Nephron progenitor cell (in vitro differentiated cells): ENCODE data around the gene CPXM2.

Source experiments
- DNase-seq: peaks from one replicate; pipeline ENCODE4 v3.0.0; 2021
- H3K27ac Mint-ChIP-seq: 2 replicates; pipeline ENCODE4 v1.8.0; 2021; ENCODE audit warnings: mild to moderate bottlenecking, moderate library complexity, mixed read lengths
- H3K27me3 Mint-ChIP-seq: 2 replicates; pipeline ENCODE4 v1.8.0; 2021; ENCODE audit warnings: mild to moderate bottlenecking, low read depth, mixed read lengths; ENCODE audit not compliant: poor library complexity
- H3K36me3 Mint-ChIP-seq: 2 replicates; pipeline ENCODE4 v1.8.0; 2021; ENCODE audit warnings: low read depth, mixed read lengths
- H3K4me1 Mint-ChIP-seq: 2 replicates; pipeline ENCODE4 v1.8.0; 2021; ENCODE audit warnings: mixed read lengths
- H3K4me3 Mint-ChIP-seq: 2 replicates; pipeline ENCODE4 v1.8.0; 2021; ENCODE audit warnings: mild to moderate bottlenecking, moderate library complexity, mixed read lengths
- H3K9me3 Mint-ChIP-seq: 2 replicates; pipeline ENCODE4 v1.8.0; 2021; ENCODE audit warnings: mild to moderate bottlenecking, moderate library complexity, mixed read lengths
- TF ChIP-seq, protein P1 (sequence below): fragments of 200-600 bp; sonication (generic); IDR thresholded peaks from 2 replicates; pipeline ENCODE4 v1.5.0; 2021; ENCODE audit warnings: antibody characterized with exemption

The CPXM2 gene

DNA sequence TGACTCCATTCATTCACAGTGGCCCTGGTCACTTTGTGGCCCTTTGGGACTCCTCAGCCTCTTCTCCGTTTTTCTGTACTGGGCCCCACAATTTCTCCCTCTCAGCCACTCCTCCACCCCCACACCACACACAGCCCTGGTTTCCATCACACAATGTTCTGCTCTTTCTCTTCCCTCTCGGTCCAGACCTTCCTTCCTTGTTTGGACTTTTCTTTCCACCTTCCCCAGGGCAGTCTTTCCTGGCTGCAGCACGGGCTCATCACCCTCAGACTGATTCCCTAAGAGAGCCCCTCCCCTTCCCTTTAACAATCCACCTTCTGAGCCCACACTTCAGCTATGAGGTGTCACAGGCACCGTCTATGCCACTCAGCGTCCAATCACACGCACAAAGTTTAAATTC, 25.7 kb downstream of the CPXM2 start:
- H3K4me1 Mint-ChIP-seq = peaks cover 16% of the 10 kb centered on the region
- H3K27ac Mint-ChIP-seq = no peak overlapping the region
- TF ChIP-seq, protein P1, sequence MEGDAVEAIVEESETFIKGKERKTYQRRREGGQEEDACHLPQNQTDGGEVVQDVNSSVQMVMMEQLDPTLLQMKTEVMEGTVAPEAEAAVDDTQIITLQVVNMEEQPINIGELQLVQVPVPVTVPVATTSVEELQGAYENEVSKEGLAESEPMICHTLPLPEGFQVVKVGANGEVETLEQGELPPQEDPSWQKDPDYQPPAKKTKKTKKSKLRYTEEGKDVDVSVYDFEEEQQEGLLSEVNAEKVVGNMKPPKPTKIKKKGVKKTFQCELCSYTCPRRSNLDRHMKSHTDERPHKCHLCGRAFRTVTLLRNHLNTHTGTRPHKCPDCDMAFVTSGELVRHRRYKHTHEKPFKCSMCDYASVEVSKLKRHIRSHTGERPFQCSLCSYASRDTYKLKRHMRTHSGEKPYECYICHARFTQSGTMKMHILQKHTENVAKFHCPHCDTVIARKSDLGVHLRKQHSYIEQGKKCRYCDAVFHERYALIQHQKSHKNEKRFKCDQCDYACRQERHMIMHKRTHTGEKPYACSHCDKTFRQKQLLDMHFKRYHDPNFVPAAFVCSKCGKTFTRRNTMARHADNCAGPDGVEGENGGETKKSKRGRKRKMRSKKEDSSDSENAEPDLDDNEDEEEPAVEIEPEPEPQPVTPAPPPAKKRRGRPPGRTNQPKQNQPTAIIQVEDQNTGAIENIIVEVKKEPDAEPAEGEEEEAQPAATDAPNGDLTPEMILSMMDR = no peak
- no peak overlapping the region for H3K4me3 Mint-ChIP-seq
- DNase-seq = no peak
- H3K9me3 Mint-ChIP-seq = no peaks in the 10 kb centered on the region
- H3K27me3 Mint-ChIP-seq = peaks cover 33% of the 10 kb centered on the region
- H3K36me3 Mint-ChIP-seq = no peaks in the 10 kb centered on the region

DNA sequence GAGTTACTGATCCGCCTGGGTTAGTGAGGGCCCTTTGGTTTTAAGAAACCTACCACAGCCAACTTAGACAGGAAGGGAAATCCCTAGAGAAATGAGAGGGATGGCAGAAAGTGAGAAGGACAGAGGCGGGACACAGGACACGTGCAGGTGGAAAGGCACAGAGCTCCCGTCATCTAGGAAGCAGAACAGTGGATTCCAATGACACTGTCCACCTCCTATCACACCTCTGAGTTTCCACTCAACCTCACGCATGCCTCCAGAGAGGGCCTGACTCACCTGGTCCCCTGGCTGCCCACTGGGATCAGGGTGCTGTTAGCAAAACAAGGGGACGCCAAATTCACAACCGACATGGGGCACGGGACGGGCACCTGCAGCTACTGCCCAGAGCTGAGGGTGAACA, 26.3 kb downstream of the CPXM2 start:
- TF ChIP-seq, protein P1 = no peak
- no peak overlapping the region for H3K4me3 Mint-ChIP-seq
- H3K27me3 Mint-ChIP-seq = peaks cover 34% of the 10 kb centered on the region
- H3K9me3 Mint-ChIP-seq = no peaks in the 10 kb centered on the region
- DNase-seq = no peak
- H3K36me3 Mint-ChIP-seq = no peaks in the 10 kb centered on the region
- peaks cover 10% of the 10 kb centered on the region for H3K4me1 Mint-ChIP-seq
- H3K27ac Mint-ChIP-seq = no peak overlapping the region

DNA sequence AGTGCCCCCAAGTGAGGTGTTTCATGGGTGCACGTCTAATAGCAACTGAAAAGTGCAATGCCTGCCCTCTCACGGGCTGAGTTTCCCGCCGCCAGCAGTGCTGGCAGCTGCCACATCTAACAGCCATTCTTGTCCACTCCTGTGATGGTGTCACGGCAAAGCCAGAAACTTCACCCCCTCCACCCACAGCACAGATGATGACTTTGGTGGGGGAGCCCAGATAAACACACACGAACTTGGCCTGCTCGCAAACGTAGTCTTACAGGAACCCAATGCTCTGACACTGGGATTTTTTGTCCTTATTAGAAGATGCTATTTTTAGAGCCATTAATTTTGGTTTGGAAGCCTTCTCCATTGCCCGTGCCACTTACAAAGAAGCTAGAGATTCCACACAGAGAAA, 26.7 kb downstream of the CPXM2 start:
- Mint-ChIP-seq H3K36me3 (no peaks in the 10 kb centered on the region), H3K27me3 (peaks cover 33% of the 10 kb centered on the region), H3K9me3 (no peaks in the 10 kb centered on the region), H3K27ac (no peak overlapping the region), H3K4me3 (no peak overlapping the region), H3K4me1 (peaks cover 6% of the 10 kb centered on the region)
- TF ChIP-seq, protein P1 = no peak
- DNase-seq = no peak

DNA sequence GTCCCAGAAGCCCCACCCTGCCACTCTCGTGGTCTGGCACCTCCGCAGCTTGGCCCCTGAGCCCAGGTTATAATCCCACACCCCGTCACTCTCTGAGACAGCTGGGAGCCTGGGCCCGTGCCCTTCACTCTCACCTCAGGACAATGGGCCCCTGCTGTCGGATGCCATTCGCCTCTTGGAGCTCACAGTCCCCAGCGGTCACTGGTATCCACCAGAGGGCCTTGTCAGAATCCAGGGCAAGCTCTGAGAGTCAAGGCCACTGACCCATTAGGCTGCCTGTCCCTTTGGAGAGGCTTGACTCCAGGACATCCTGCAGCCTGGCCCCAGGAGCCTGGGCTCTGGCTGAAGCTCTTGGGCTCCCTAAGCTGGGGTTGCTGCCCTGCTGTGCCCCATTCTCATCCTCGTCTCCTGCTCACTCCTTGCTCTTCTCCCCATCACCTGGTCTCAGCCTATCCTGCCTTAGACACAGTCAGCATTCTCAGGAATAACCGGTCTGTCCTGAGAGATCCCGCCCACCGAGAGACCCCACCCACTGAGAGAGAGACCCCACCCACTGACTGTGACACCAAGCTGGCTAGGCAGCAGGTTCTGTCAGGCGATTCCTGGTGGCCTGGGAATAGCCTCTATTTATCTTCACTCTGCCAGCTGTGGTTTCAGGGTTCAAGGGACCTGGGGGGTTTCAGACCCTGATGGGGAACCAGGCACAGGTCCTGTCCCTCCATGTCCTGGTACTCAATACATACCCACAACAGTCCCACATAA, 27.7 kb downstream of the CPXM2 start:
- peak; percentile 25 for DNase-seq
- Mint-ChIP-seq H3K9me3 (no peaks in the 10 kb centered on the region), H3K27me3 (peaks cover 26% of the 10 kb centered on the region), H3K27ac (no peak overlapping the region), H3K4me1 (peaks cover 6% of the 10 kb centered on the region), H3K36me3 (no peaks in the 10 kb centered on the region), H3K4me3 (no peak overlapping the region)
- TF ChIP-seq, protein P1 = no peak

DNA sequence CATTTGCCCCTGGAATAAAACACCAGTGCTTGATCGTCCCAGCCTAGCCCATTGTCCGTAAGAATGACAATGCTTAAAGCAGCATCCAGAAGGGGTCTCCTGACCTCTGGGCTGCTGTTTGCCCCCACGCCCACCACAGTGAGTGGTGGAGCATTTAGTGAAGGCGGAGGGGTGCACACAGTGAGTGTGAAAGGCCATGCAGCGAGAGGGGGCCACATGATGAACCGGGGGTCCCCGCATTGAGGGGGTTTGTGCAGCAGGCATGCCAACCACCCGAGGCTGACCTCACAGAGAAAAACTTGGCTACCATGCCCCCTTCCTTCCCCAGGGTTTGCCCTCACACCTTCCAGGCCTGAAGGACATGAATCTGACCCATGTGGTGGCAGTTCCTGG, 28.4 kb downstream of the CPXM2 start:
- Mint-ChIP-seq H3K4me3 (no peak overlapping the region), H3K4me1 (peaks cover 10% of the 10 kb centered on the region), H3K36me3 (no peaks in the 10 kb centered on the region), H3K27ac (no peak overlapping the region), H3K9me3 (no peaks in the 10 kb centered on the region), H3K27me3 (peaks cover 18% of the 10 kb centered on the region)
- TF ChIP-seq, protein P1 = no peak
- DNase-seq = no peak
